HG03558 (cell line): Measurements from ENCODE around the gene CACNB2.
"Not testable (repeated sequence)": the region's sequence is repeated elsewhere in the genome, so short reads cannot be mapped to it uniquely, and the experiment has no call there.

Source experiments
- ATAC-seq: cut with Tn5 transposase; IDR thresholded peaks from one replicate; pipeline ENCODE4 v1.9.1; 2021; ENCODE audit warnings: moderate number of reproducible peaks; ENCODE audit not compliant: unreplicated experiment; ENCODE audit errors: extremely low read depth

Gene CACNB2

GRCh38 chr10:18144396-18144795 lies 4.2 kb downstream of the CACNB2 start:
- no peak for ATAC-seq

- ATAC-seq: no peak
Observed at GRCh38 chr10:18144928-18145327, 4.7 kb downstream of the CACNB2 start.

GRCh38 chr10:18145652-18146051 lies 5.4 kb downstream of the CACNB2 start:
- no peak for ATAC-seq

- ATAC-seq: no peak
Observed at GRCh38 chr10:18149196-18149800, 9.1 kb downstream of the CACNB2 start.

- ATAC-seq: no peak
Observed at GRCh38 chr10:18151356-18151890, 11.2 kb downstream of the CACNB2 start.

GRCh38 chr10:18153381-18153780 lies 13.2 kb downstream of the CACNB2 start:
- not testable (repeated sequence) for ATAC-seq

GRCh38 chr10:18155321-18155720 lies 15.1 kb downstream of the CACNB2 start:
- no peak for ATAC-seq

- ATAC-seq: not testable (repeated sequence)
Observed at GRCh38 chr10:18156797-18157196, 16.6 kb downstream of the CACNB2 start.

- no peak for ATAC-seq
Observed at GRCh38 chr10:18157881-18158280, 17.7 kb downstream of the CACNB2 start.

- no peak for ATAC-seq
Observed at GRCh38 chr10:18158773-18159265, 18.6 kb downstream of the CACNB2 start.

- no peak for ATAC-seq
Observed at GRCh38 chr10:18159557-18159956, 19.3 kb downstream of the CACNB2 start.

- ATAC-seq: no peak
Observed at GRCh38 chr10:18162021-18162627, 21.9 kb downstream of the CACNB2 start.

- ATAC-seq: no peak
Observed at GRCh38 chr10:18164093-18164492, 23.9 kb downstream of the CACNB2 start.

- ATAC-seq: no peak
Observed at GRCh38 chr10:18164748-18165361, 24.6 kb downstream of the CACNB2 start.

GRCh38 chr10:18178854-18179483 lies 38.7 kb downstream of the CACNB2 start:
- no peak for ATAC-seq

GRCh38 chr10:18179891-18180290 lies 39.7 kb downstream of the CACNB2 start:
- ATAC-seq: no peak

- not testable (repeated sequence) for ATAC-seq
Observed at GRCh38 chr10:18181382-18181781, 41.2 kb downstream of the CACNB2 start.

GRCh38 chr10:18185621-18186020 lies 45.4 kb downstream of the CACNB2 start:
- ATAC-seq: no peak

GRCh38 chr10:18190840-18191239 lies 50.6 kb downstream of the CACNB2 start:
- no peak for ATAC-seq

GRCh38 chr10:18194634-18195033 lies 54.4 kb downstream of the CACNB2 start:
- no peak for ATAC-seq
